NCI-H128 (cell line): Measurements from ENCODE around the gene FOXB1.

ENCODE experiments used
- DNase-seq: peaks from one replicate; lab custom pipeline; 2025; ENCODE audit not compliant: unreplicated experiment; lab: John Stamatoyannopoulos, UW

Gene FOXB1

DNA sequence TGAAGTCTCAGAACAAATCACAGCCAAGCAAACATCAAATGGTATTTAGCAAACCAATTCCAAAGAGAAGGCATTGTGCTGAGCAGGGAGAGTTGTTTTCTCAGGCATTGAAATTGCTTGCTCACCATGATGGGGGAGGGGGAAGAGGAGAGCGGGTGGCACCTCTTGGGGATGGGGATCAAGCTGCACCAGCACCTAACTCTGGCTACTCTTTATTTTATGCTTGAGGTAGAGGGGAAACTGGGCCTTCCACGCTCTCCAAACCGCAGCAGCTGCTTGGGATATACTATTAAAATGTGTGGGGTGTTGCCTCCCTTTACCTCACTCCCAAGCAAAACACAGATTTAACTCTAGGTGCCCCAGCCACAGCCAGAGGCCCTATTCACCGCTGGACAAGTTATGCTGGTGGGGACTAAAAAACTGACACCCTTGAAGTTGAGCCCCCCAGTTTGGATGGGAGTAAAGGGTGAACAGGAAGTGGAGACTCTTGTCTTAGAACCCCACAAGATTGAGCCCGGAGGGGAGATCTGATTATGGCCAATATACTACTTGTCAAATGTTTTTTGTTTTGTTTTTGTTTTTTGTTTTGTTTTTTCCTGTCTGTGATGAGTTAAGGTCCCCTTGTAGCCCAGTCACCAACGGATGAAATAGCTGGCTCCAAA is 5.0 kb upstream of the FOXB1 start:
- no peak for DNase-seq

DNA sequence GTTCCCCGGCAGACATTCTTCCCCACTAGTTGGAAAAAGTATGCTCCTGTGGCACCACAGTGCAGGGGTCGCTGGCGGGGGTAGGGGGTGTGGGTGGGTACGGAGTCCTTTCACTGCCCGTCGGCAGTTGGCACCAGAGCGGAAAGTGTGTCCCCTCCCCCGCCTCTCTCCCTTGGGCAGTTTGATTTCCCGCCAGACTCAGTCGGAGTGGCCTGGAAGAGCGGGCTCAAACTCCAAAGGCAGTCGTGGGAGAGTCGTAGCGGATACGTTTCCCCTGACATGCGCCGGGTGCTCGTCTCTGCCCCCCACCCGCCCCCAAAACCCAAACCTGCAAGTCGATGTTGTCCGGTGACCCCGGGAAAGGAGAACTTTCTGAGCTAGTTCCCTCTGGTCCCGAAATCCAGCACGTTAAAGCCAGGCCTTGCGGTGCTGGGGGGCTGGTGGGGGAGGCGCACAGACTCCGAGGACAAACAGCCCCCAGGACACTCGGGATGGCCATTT is 4.4 kb upstream of the FOXB1 start:
- no peak for DNase-seq

DNA sequence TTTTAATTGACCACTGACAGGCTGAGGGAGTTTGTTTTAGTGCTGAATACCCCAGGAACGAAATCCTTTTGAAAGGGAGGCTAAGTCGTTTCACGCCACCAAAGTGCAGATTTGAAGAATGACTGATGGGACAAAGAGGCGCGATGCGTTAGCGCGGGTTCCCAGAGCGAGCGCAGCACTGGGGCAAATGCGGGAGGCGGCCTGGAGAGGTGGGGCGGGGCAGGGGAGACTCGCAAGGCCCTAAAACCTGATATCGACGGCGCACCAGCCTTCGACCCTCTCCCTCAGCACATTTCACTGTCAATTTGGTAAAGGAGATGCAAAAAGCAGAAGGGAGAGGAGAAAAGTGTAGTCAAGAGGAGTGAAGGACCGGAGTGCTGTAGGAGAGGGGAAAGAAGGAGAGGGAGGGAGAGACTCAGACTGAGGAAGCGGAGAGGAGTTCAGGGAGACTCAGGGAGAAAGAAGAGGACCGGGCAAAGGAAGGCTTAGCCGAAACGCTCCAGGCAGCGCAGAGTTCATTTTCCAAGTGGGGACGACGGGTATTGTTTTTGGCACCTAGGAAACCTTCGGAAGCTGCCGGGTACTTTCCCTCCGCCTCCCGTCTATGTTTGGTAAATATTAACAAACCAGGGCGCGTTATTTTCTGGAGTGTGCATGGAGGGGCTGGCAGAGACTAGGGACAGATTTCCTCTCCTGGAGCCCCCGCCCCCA is 3.8 kb upstream of the FOXB1 start:
- no peak for DNase-seq

DNA sequence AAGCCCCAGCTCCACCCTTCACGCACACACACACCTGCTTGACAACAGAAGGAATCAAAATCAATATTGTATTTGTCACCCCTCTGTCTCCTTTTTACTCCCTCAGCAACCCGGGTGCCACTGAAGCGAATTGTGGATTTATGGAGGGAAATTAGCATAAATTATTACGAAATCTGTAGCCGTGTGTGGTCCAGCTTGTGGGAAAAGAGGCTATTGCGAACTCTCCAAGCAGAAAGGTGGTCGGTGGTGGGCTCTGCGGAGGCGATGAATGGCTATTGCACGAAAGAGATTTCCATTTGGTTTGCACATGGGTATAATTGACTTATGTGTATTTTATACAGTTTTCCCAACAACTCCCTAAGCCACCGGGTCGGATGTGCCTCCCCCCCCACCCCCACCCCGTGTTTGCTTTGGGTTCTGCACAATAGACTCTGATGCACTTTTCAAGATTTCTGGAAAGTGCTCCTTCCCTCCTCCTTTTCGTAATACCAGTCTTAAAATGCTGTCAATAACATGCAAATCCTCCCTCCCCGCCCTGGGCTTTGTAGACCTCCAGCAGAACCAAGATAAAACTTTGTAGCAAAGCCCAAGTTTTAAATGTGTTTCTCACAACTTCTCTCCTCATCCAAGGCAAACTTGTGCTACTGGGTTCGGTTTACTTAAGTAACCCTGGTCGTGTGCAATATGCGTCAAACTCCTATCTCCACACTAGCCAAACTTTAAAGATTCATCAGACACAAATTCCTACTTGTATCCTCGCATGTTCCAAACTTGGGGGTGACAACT is 3.1 kb upstream of the FOXB1 start:
- no peak for DNase-seq

DNA sequence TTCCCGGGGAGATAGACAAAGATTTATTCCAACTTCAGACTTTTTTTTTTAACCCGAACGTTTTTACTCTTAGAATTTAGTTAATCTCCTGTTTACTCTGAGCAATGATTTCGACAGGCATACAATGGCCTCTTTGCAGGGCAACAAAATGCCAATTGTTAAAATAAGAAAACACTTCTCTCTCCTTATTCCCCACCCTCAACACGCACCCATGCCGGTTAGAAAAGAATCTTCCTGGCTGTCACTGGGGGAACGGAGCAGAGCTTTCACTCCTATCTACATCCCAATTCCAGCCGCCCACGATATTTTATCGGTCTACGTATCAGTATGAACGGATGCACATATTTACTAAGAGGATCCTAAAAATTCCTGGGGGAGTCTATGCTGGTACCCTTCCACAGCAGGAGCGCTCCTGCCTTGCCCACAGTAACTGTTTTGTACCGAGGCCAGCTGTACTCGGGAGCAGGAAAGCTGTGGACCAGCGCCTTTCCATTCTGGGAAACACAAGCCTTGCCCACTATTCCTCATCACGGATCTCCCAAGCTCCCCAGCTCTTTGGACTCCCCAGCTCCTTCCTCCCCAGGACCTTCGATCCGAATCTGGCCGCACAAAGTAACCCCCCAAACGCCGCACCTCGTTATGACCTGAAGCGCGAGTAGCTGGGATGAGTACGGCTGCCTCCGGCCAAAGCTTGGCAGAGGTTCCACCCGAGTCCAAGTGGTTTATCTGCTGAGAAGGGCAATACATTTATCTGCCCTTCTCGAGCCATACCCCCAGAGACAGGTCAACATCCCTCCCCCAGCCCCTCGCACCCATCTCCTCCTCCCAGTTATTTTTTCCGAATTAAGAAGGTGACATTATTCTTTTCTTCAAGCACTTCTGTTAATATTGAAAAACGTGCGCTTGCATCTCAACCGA is 2.2 kb upstream of the FOXB1 start:
- no peak for DNase-seq

DNA sequence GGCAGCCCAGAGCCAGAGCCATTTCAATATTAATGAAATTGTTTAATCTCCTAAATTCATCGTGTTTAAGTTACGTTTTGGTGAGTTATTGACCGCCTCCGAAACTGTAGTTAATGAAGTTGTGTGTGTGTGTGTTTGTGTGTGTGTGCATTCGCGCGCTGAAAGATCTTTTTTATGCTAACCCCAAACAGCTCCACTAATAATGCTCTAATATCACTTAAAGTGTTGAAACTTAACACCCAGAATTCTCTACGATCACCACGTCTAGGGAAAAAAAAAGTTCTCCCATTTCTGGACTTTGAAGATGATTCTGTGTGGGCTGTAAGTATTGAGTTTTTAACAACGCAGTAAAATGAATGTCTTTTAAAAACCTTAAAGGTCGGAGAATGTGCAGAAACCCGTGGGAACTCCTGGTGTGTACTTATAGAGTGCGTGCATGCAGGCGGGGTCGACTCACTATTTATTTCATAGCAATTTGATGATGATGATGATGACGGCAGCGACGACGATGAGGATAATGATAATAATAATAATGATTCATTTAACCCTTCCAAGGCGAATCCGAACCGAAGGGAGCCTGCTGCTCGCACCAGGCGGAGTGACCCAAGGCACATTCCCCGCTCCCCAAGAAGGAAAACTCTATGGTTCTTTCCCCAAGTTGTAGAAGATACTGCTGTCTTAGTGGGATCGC is 1.4 kb upstream of the FOXB1 start:
- DNase-seq = no peak

DNA sequence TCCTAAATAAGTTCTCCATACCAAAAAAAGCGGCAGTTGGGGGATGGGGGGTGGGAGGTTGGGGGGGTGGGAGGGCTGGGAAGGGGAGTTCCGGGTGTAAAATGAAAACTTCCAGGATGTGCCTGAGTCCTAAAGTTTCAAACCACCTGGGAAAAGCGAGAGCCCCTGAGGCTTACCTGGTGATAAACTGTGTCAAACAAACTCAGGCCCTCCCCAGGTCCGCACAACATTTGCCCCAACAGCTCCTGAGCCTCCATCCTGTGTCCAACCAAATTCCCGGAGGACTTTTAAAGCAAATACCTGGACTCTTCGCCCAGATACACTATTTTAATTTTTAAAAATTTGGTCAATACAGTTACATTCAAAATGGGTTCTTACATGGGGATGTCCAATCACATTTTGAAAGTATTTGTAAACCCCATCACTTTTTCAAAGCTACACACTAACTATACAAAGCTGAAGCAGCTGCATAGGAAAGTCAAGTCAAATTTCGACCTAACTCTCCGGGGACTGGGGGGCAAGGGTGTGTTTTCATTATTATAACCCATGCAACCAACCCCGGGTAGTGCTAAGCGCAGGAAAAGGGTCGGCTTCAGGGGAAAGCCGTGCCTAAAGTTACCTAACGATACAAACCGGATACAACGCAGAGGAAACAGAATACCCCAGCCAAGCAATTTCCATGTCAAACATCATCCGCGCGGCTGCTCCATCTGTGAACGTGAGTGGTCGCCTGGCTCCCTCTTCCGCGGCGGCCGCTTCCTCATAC is 685 bp upstream of the FOXB1 start:
- DNase-seq = no peak

DNA sequence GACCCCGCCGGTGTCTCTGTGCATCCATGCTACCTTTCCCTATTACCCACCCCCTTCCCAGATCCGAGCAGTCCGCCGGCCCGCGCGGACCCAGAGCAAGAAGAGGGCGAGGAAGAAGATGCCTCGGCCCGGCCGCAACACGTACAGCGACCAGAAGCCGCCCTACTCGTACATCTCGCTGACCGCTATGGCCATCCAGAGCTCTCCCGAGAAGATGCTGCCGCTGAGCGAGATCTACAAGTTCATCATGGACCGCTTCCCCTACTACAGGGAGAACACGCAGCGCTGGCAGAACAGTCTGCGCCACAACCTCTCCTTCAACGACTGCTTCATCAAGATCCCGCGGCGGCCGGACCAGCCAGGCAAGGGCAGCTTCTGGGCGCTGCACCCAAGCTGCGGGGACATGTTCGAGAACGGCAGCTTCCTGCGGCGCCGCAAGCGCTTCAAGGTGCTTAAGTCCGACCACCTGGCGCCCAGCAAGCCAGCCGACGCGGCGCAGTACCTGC is 788 bp downstream of the FOXB1 start:
- no peak for DNase-seq

DNA sequence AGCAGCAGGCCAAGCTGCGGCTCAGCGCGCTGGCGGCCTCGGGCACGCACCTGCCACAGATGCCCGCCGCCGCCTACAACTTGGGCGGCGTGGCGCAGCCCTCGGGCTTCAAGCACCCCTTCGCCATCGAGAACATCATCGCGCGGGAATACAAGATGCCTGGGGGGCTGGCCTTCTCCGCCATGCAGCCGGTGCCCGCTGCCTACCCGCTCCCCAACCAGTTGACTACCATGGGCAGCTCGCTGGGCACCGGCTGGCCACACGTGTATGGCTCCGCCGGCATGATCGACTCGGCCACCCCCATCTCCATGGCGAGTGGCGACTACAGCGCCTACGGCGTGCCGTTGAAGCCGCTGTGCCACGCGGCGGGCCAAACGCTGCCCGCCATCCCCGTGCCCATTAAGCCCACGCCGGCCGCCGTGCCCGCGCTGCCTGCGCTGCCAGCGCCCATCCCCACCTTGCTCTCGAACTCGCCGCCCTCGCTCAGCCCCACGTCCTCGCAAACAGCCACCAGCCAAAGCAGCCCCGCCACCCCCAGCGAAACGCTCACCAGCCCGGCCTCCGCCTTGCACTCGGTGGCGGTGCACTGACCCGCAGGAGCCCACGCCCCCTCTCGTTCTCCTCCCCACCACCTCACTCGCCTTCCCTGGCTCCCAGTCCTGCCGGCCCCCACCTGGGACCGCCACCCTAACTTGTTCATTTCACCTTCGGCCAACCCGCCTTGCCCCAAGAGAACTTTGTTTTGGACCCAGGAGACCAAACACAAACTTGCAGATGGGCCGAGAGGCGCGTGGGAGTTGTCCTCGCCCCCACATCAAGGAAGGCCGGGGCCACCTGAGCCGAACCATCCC is 1.5 kb downstream of the FOXB1 start:
- no peak for DNase-seq

DNA sequence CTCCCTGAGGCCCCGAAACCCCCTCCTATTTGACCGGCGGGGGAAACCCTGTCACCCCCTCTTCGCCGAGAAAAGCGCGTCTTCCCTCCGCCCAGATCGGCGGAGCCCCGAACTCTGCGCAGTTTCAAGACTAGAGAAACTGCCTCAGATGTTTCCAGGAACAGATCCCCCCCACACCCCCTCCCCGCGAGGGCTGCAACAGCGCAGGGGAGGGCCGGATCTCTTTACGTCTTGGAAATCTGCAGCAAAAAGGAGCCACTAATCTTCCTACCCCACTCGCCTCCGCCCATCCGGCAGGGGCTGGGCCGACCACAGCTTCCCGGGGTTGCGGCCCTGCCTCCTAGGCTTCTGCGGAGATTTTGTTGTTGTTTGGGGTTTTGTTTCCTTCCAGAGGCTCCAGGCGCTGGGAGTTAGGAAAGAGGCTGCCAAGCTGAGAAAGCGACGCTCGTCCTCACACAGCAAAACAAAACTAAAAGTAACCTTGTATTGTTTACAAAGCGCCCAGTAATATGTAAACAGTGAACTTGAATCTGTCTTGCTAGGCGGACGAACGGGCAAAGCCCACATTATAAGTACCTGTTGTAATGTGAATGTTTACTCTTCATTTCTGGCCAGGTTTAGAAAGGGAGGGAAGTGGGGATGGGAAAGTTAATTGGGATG is 2.2 kb downstream of the FOXB1 start:
- DNase-seq = no peak

DNA sequence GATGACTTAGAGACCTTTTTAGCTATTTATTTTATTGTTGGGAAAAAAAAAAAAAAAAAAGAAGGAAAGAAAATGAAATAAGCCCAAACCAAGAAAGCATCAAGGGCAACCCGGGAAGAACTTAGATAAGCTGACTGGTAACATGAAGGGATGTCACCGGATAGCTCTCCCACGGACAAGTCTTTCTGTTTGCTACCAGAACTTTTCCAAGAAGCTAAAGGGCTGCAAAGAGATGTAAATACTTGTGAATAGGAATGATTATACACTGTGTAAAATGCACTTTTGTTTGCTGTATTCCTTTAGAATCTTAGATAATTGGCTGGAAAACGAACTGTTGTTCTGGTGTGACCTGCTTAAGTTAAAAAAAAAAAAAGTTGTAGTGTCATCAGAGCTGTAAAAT is 2.8 kb downstream of the FOXB1 start:
- DNase-seq = no peak

DNA sequence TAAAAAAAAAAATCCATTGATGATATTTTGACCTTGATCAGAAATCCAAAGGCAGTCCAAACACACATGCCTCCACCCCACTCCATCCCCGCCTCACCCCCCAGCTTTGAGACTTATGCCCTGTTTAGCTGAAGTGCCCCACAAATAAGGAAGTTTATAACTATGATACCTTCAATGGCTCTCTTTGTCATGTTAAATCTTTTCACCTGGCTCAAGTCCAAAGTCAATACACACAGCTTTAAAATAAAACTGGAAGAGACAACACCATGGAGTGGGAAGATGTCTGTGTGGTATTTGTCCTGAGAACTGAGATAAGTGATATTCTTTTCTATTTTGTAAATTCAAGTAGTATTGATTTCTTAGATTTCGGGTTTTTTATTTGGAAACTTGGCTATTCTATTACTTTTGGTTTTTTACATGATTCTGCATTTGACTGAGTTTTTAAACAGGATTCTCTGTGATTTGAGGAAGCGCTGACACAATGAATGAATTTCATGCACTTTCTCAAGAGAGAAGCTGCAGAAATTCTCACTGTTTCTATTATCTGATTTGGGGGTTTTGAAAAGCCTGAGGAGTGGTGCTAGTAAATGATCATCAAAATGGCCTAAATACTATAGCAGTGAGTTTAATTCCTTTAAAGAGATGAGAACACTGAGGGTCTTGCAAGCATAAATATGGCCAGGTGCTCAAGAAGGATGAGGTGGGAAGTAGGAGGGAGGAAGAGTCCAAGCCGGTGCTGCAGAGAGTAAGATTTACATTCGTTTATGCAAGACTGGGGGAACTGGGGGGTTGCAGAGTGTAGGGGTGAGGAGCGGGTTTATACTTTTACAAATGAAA is 5.2 kb downstream of the FOXB1 start:
- DNase-seq = no peak

DNA sequence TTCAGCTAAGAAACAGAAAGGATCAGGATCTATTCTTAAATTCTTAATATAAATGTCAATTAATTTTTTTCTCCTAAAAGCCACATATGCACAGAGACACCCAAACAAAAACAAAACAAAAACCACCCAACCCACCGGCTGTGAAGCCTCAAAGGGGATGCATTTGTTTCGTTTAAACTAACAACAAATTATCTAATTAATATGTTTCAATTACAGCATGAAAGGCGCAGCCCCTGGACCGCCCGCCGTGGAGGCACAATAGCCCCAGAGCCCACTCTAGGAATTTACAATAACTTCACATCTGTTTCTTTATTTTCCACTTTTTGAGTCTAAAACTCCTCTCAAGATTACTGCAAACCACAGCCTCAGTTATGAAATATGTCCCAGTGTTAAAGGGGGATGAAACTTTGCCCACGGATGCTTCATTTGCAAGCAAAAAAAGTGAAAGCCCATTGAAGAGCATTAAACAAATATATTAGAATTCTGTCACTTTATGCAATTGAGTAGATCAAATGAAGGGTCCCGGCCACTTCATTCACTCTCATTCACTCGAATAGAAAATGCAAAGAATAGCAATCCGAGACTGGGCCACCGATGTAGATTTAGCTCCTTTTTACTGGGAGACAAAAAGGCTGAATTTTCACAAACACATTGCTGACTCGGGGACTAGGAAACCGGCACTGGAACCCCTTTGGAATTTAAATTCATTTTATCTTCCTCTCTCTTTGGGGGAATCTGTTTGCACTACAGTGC is 6.0 kb downstream of the FOXB1 start:
- DNase-seq = no peak

DNA sequence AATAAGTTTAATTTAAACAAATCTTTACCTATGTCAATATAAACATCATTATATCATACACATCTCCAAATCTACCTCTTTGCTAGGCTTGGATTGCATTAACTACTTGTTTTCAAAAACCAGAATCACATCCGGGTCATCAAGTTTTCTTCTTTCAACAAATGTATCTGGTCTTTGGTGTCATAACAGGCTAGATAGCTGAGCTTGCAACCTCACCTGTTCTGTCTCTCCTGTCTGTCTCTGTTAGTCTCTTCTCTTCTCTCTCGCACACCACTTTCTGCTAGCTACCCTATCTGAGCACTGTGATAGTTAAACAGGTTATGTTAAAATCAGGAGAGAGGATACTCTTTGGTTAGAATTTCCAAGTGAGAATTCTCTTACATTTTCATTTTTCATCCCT is 6.7 kb downstream of the FOXB1 start:
- no peak for DNase-seq

DNA sequence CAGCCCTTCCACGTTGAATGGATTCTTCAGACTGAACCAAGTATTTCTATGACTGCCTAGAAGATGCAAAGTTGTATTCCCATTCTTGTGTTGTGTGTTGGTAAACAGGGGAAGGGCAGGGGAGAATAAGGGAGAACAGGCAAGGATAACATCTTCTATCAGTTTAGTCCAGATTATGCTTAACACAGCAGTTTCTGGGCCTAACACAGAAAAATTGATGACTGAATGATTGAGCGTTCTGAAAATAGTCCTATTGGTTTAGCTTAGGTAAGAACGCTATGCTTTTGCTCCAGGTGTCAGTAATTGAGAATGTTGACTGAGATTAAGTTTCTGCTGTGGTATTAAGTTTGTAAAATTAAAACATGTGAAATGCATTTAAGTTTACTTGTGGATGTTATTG is 8.6 kb downstream of the FOXB1 start:
- DNase-seq = no peak
